ENCODE results near the gene AHCYL2.

Gene AHCYL2

DNA sequence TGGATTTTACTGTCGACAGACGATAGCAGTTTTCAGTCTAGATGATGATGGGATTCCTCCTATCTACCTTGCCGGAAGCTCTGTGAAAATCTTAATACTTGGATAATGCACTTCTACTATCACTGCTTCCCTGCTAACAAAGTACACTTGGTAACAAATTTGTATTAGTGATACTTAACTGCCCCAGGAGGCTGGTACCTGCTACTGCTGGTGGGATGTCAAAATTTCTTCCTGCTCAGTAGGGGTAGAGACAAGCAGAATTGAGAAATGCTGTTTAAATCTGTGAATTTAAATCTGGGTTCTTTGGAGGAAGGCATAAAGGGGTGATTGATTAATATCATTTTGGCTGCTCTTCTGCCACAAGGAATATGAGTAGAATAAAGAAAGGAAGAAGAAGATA is 109.6 kb downstream of the AHCYL2 start:
- Histone ChIP-seq H3K27me3 (ENCODE audit: low read length) (no peaks in the 10 kb centered on the region), H3F3A (ENCODE audit: insufficient read depth) (no peaks in the 10 kb centered on the region; the same call in 1 of the 2 replicates), H3K79me2 (ENCODE audit: insufficient read depth, low read length) (no peaks in the 10 kb centered on the region), H3K9ac (ENCODE audit: low read length) (no peak overlapping the region), H3K4me2 (ENCODE audit: low read depth, low read length, poor library complexity, severe bottlenecking) (no peak overlapping the region), H3K9me3 (ENCODE audit: insufficient read depth, low read length) (no peaks in the 10 kb centered on the region), H3K4me3 (ENCODE audit: insufficient read depth, low read length, poor library complexity, severe bottlenecking) (no peak overlapping the region), H2AFZ (ENCODE audit: low read depth, low read length, severe bottlenecking) (no peak overlapping the region), H3K36me3 (ENCODE audit: low read length) (no peaks in the 10 kb centered on the region), H3K27ac (ENCODE audit: low read depth, low read length) (no peak overlapping the region), H4K20me1 (ENCODE audit: low read depth, low read length) (no peaks in the 10 kb centered on the region), H3K9me2 (replicated peaks; ENCODE audit: insufficient read depth, low read length) (no peaks in the 10 kb centered on the region)
- TF ChIP-seq EZH2phosphoT487 (conservative IDR thresholded peaks at IDR 0.05; ENCODE audit: low read length) = no peak
- TF ChIP-seq, protein P1, sequence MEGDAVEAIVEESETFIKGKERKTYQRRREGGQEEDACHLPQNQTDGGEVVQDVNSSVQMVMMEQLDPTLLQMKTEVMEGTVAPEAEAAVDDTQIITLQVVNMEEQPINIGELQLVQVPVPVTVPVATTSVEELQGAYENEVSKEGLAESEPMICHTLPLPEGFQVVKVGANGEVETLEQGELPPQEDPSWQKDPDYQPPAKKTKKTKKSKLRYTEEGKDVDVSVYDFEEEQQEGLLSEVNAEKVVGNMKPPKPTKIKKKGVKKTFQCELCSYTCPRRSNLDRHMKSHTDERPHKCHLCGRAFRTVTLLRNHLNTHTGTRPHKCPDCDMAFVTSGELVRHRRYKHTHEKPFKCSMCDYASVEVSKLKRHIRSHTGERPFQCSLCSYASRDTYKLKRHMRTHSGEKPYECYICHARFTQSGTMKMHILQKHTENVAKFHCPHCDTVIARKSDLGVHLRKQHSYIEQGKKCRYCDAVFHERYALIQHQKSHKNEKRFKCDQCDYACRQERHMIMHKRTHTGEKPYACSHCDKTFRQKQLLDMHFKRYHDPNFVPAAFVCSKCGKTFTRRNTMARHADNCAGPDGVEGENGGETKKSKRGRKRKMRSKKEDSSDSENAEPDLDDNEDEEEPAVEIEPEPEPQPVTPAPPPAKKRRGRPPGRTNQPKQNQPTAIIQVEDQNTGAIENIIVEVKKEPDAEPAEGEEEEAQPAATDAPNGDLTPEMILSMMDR (IDR thresholded peaks at IDR 0.05; ENCODE audit: insufficient read depth, low read length, poor library complexity, severe bottlenecking) = no peak

DNA sequence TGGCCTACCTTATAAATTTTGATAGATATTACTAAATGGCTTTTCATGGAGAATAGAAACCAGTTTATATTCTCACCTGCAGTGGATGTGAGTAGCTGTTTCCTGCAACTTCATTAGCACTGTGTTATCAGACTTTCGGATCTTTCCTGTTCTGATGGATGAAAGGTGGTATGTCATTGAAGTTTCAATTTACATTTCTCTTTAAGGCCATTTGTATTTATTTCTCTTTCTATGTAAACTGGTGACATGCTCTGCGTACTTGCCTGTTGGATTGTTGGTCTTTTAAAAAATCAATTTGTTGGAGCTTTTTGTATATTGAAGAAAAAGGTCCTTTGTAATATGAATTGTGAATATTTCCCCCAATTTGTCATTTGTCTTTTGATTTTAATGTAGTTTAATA is 113.6 kb downstream of the AHCYL2 start:
- Histone ChIP-seq H3K79me2 (ENCODE audit: insufficient read depth, low read length) (no peaks in the 10 kb centered on the region), H3K4me3 (ENCODE audit: insufficient read depth, low read length, poor library complexity, severe bottlenecking) (no peak overlapping the region), H2AFZ (ENCODE audit: low read depth, low read length, severe bottlenecking) (no peak overlapping the region), H3F3A (ENCODE audit: insufficient read depth) (no peaks in the 10 kb centered on the region), H3K9ac (ENCODE audit: low read length) (no peak overlapping the region), H3K27ac (ENCODE audit: low read depth, low read length) (no peak overlapping the region), H3K36me3 (ENCODE audit: low read length) (no peaks in the 10 kb centered on the region), H3K9me2 (replicated peaks; ENCODE audit: insufficient read depth, low read length) (no peaks in the 10 kb centered on the region), H3K27me3 (ENCODE audit: low read length) (no peaks in the 10 kb centered on the region), H3K4me2 (ENCODE audit: low read depth, low read length, poor library complexity, severe bottlenecking) (no peak overlapping the region), H3K9me3 (ENCODE audit: insufficient read depth, low read length) (no peaks in the 10 kb centered on the region), H4K20me1 (ENCODE audit: low read depth, low read length) (peaks cover 4% of the 10 kb centered on the region; the same call in 1 of the 2 replicates)
- TF ChIP-seq, protein P1 (IDR thresholded peaks at IDR 0.05; ENCODE audit: insufficient read depth, low read length, poor library complexity, severe bottlenecking) = no peak
- TF ChIP-seq EZH2phosphoT487 (conservative IDR thresholded peaks at IDR 0.05; ENCODE audit: low read length) = no peak

DNA sequence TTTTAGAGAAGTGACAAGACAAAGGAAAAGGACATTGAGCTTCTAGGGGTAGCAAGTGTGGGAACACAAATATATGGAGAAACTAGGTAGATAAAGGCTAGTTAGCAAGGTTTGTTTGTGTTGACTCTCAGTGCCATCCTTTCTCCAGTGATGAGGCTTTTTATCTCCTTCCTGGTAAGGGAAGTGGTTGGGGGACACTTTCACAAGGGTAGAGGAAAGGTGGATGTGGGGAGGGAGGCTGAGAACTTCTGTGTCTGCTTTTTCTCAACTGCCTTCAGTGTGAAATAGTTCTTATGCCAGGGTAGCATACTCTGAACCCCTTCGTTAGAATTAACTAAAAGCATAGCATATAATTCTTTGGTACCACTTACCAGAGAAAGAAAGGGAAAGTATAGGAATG is 116.4 kb downstream of the AHCYL2 start:
- H3K9me2 ChIP-seq (replicated peaks; ENCODE audit: insufficient read depth, low read length) = no peaks in the 10 kb centered on the region

More for the DNA sequence above, 116.4 kb downstream of the AHCYL2 start:
- H2AFZ ChIP-seq (ENCODE audit: low read depth, low read length, severe bottlenecking) = no peak overlapping the region
- no peak overlapping the region for H3K4me2 ChIP-seq (ENCODE audit: low read depth, low read length, poor library complexity, severe bottlenecking)
- H4K20me1 ChIP-seq (ENCODE audit: low read depth, low read length) = peaks cover 4% of the 10 kb centered on the region; the same call in 1 of the 2 replicates
- no peaks in the 10 kb centered on the region for H3K79me2 ChIP-seq (ENCODE audit: insufficient read depth, low read length)
- no peak overlapping the region for H3K27ac ChIP-seq (ENCODE audit: low read depth, low read length)
- H3K27me3 ChIP-seq (ENCODE audit: low read length) = no peaks in the 10 kb centered on the region
- H3K9me3 ChIP-seq (ENCODE audit: insufficient read depth, low read length) = no peaks in the 10 kb centered on the region
- no peaks in the 10 kb centered on the region for H3F3A ChIP-seq (ENCODE audit: insufficient read depth)
- H3K9ac ChIP-seq (ENCODE audit: low read length) = no peak overlapping the region
- no peak overlapping the region for H3K4me3 ChIP-seq (ENCODE audit: insufficient read depth, low read length, poor library complexity, severe bottlenecking)
- TF ChIP-seq, protein P1 (IDR thresholded peaks at IDR 0.05; ENCODE audit: insufficient read depth, low read length, poor library complexity, severe bottlenecking) = no peak
- TF ChIP-seq EZH2phosphoT487 (conservative IDR thresholded peaks at IDR 0.05; ENCODE audit: low read length) = no peak
- no peaks in the 10 kb centered on the region for H3K36me3 ChIP-seq (ENCODE audit: low read length)

Measured in SU-DHL-6 (cell line).